ENCODE results near the gene PAMR1. TPM values are rescaled to one million over a fixed set of nuclear protein-coding genes. Genes with fewer than 3 reads are reported as not detected.

PAMR1 gene
- total and polyA plus RNA-seq, 10 of the 15 experiments (the other 5 are each of a cell fraction or from before 2014, with no cell fraction given) = 0.04 TPM; not detected in 9

- ATAC-seq (no peak), DNase-seq (ENCODE audit: low read depth, low spot score) (no peak), FAIRE-seq (no peak)
- Histone ChIP-seq H4K20me1 (ENCODE audit: control insufficient read depth, insufficient read depth) (no peaks in the 10 kb centered on the region), H3K4me2 (ENCODE audit: control insufficient read depth, insufficient read depth) (no peak overlapping the region), H3K79me2 (ENCODE audit: control insufficient read depth, insufficient read depth, low read length) (no peaks in the 10 kb centered on the region), H3K27me3 (replicated peaks in 1 of 2; ENCODE audit: control insufficient read depth in 2 of 2, insufficient read depth in 2 of 2, low read length in 1 of 2) (peaks cover 3 to 13% of the 10 kb centered on the region in 2 experiments; a peak in 3 of 4 replicates), H3K36me3 (ENCODE audit: control insufficient read depth in 2 of 2, insufficient read depth in 2 of 2, low read length in 1 of 2) (no peaks in the 10 kb centered on the region), H3K4me1 (ENCODE audit: control insufficient read depth, insufficient read depth, low read length) (no peaks in the 10 kb centered on the region), H3K4me3 (no peak overlapping the region), H3K9me3 (replicated peaks; ENCODE audit: control insufficient read depth, insufficient read depth, low read length) (no peaks in the 10 kb centered on the region), H2AFZ (ENCODE audit: control insufficient read depth, low read depth, low read length) (no peak overlapping the region), H3K9ac (ENCODE audit: control insufficient read depth, insufficient read depth, low read length) (no peak overlapping the region), H3K27ac (ENCODE audit: control insufficient read depth, insufficient read depth) (no peak overlapping the region)
- ChIA-PET POLR2A (no interaction called here), SMC1A (ENCODE audit: uncharacterized antibody, unreplicated experiment) (interaction anchor here (0.6 kb wide), 1 partner anchor 999 kb away, joined by 3 read pairs; no protein-coding TSS in a partner anchor), RAD21 (ENCODE audit: unreplicated experiment) (no interaction called here), CTCF (no interaction called here)
- intact Hi-C loops (cut with micrococcal nuclease; ENCODE audit: unreplicated experiment) = no loop called here
- no TSS peak for BruUV-seq (replicated peaks)
- in situ Hi-C loops (cut with MboI) = no loop called here
- 0% methylated on average over 3 of the region's 3 CpGs for WGBS (ENCODE audit: insufficient coverage, insufficient replicate concordance, low lambda C conversion rate, missing lambda C conversion rate)
- TF ChIP-seq USF2 (IDR thresholded peaks at IDR 0.05; ENCODE audit: borderline replicate concordance, low read depth, low read length) (no peak), ETV6 (conservative IDR thresholded peaks at IDR 0.05 in 1 of 2, IDR thresholded peaks at IDR 0.05 in 1 of 2; ENCODE audit: borderline replicate concordance in 1 of 2, low read depth in 1 of 2) (no peak), IRF4 (IDR thresholded peaks at IDR 0.05; ENCODE audit: low read depth, low read length) (no peak), PRDM15 (CRISPR knock-in tag; IDR thresholded peaks at IDR 0.05) (no peak), RBBP5 (conservative IDR thresholded peaks at IDR 0.05) (no peak), ZNF217 (IDR thresholded peaks at IDR 0.05) (no peak), MAX (IDR thresholded peaks at IDR 0.05; ENCODE audit: low read depth, low read length) (no peak), BHLHE40 (IDR thresholded peaks at IDR 0.05; ENCODE audit: borderline replicate concordance in 1 of 2, low read depth in 2 of 2, low read length in 1 of 2) (no peak), IKZF1 (conservative IDR thresholded peaks at IDR 0.05) (no peak), STAT3 (IDR thresholded peaks at IDR 0.05; ENCODE audit: low read depth, low read length) (no peak), ZBTB40 (IDR thresholded peaks at IDR 0.05; ENCODE audit: borderline replicate concordance) (no peak), JUND (IDR thresholded peaks at IDR 0.05; ENCODE audit: low read depth, low read length) (no peak), SREBF2 (IDR thresholded peaks at IDR 0.05; ENCODE audit: low read length) (no peak), NFYB (IDR thresholded peaks at IDR 0.05; ENCODE audit: insufficient read depth, low read depth, low read length) (no peak), TCF7 (IDR thresholded peaks at IDR 0.05; ENCODE audit: borderline replicate concordance) (no peak), NFIC (IDR thresholded peaks at IDR 0.05; ENCODE audit: low read depth, low read length) (no peak), ATF7 (IDR thresholded peaks at IDR 0.05; ENCODE audit: low read depth) (no peak)
Measured at GRCh38 chr11:35466058-35466457, 59.4 kb downstream of the PAMR1 start.
